HepG2 (cell line): ENCODE measurements around the gene KCNQ1OT1. TPM values are rescaled to one million over a fixed set of nuclear protein-coding genes. Genes with fewer than 3 reads are reported as not detected.
A peak's percentile ranks its signal among the peaks of the same experiment; 100 is the strongest.

Experiments used
- ARID4A ChIP-seq: sonication (generic); formaldehyde crosslinking; IDR thresholded peaks from 2 replicates; pipeline ENCODE4 v1.5.0; 2020; ENCODE audit warnings: mild to moderate bottlenecking, missing genetic modification reagents, borderline replicate concordance
- DPF2 ChIP-seq: sonication (generic); formaldehyde crosslinking; IDR thresholded peaks from 2 replicates; pipeline ENCODE4 v1.4.0; 2020; ENCODE audit warnings: mild to moderate bottlenecking, low read depth, missing genetic modification reagents, borderline replicate concordance
- ELF4 ChIP-seq: sonication (generic); formaldehyde crosslinking; IDR thresholded peaks from 2 replicates; pipeline ENCODE4 v1.5.0; 2020; ENCODE audit warnings: missing genetic modification reagents, mild to moderate bottlenecking, moderate library complexity, borderline replicate concordance
- GMEB2 ChIP-seq: IDR thresholded peaks from 2 replicates; pipeline ENCODE4 v1.6.1; 2016; ENCODE audit warnings: missing biosample characterization, missing genetic modification reagents, low read depth
- HNF4A ChIP-seq: sonication (generic); formaldehyde crosslinking; IDR thresholded peaks from 2 replicates; pipeline ENCODE4 v1.4.0; 2020; ENCODE audit warnings: missing genetic modification reagents
- KAT2B ChIP-seq: fragments of 150-350 bp; IDR thresholded peaks from 2 replicates; pipeline ENCODE4 v1.6.1; 2014; ENCODE audit warnings: low read depth, low read length, borderline replicate concordance
- MAFF ChIP-seq: IDR thresholded peaks from 2 replicates; pipeline ENCODE4 v1.6.1; 2011; ENCODE audit warnings: low read depth, low read length, improper control_type of control experiment
- MTA1 ChIP-seq: sonication (generic); formaldehyde crosslinking; IDR thresholded peaks from 2 replicates; pipeline ENCODE4 v1.4.0; 2020; ENCODE audit warnings: missing genetic modification reagents, mild to moderate bottlenecking, borderline replicate concordance
- RFXANK ChIP-seq: IDR thresholded peaks from 2 replicates; pipeline ENCODE4 v1.6.1; 2016
- SYNCRIP ChIP-seq: fragments of 200-400 bp; formaldehyde crosslinking; IDR thresholded peaks from 2 replicates; pipeline ENCODE4 v1.6.1; 2018; ENCODE audit warnings: mild to moderate bottlenecking, low read depth, low read length; ENCODE audit not compliant: insufficient read depth
- THYN1 ChIP-seq: sonication (generic); formaldehyde crosslinking; IDR thresholded peaks from 2 replicates; pipeline ENCODE4 v1.8.1; 2023; ENCODE audit warnings: low read depth, mild to moderate bottlenecking, moderate library complexity, missing genetic modification reagents, borderline replicate concordance
- TRIM22 ChIP-seq: fragments of 450-650 bp; IDR thresholded peaks from 2 replicates; pipeline ENCODE4 v1.6.1; 2017
- ZNF337 ChIP-seq: sonication (generic); formaldehyde crosslinking; IDR thresholded peaks from 2 replicates; pipeline ENCODE4 v1.5.1; 2020; ENCODE audit warnings: missing genetic modification reagents, low read depth, mild to moderate bottlenecking, borderline replicate concordance
- ZNF513 ChIP-seq: sonication (generic); formaldehyde crosslinking; conservative IDR thresholded peaks from 2 replicates; pipeline ENCODE4 v1.5.0; 2020; ENCODE audit warnings: missing genetic modification reagents
- ZSCAN31 ChIP-seq: sonication (generic); formaldehyde crosslinking; IDR thresholded peaks from 2 replicates; pipeline ENCODE4 v1.5.0; 2020; ENCODE audit warnings: low read depth, mild to moderate bottlenecking, missing genetic modification reagents
- polyA plus RNA-seq, 8 experiments: library from polyadenylated mRNA; depleted of rRNA in 3 of 8; stranded (reverse) in 7 of 8; unstranded in 1 of 8; fragments of >200 nt; fragmentation: Illumina TruSeq in 4 of 8; extraction: Trizol in 4 of 8; gene quantifications; 2 replicates each; pipeline versions ENCODE4 v1.2.1 to v1.2.3, GENCODE V29; 2011 to 2016; ENCODE audit warnings: low read depth in 4 of 8, missing spikeins in 1 of 8, mixed read lengths in 1 of 8; ENCODE audit not compliant: insufficient read depth in 1 of 8
- total RNA-seq, 5 experiments: library from RNA; depleted of rRNA; stranded (reverse); fragments of >200 nt; fragmentation: Illumina TruSeq; extraction: Trizol; gene quantifications; 2 replicates each; pipeline ENCODE4 v1.2.3, GENCODE V29; 2016; ENCODE audit warnings: low read depth in 1 of 5
- TF ChIP-seq, protein P1 (sequence below): sonication (generic); formaldehyde crosslinking; IDR thresholded peaks from 2 replicates; pipeline ENCODE4 v1.8.0; 2022; ENCODE audit warnings: mild to moderate bottlenecking, missing genetic modification reagents, moderate library complexity
- TF ChIP-seq, protein P2 (sequence below): sonication (generic); formaldehyde crosslinking; IDR thresholded peaks from 2 replicates; pipeline ENCODE4 v1.9.0; 2022; ENCODE audit warnings: missing genetic modification reagents, mild to moderate bottlenecking, borderline replicate concordance

The KCNQ1OT1 gene
- total and polyA plus RNA-seq, 2 of the 13 experiments (the other 11 are each of a cell fraction or from before 2014, with no cell fraction given): 1.3 to 18.9 TPM

DNA sequence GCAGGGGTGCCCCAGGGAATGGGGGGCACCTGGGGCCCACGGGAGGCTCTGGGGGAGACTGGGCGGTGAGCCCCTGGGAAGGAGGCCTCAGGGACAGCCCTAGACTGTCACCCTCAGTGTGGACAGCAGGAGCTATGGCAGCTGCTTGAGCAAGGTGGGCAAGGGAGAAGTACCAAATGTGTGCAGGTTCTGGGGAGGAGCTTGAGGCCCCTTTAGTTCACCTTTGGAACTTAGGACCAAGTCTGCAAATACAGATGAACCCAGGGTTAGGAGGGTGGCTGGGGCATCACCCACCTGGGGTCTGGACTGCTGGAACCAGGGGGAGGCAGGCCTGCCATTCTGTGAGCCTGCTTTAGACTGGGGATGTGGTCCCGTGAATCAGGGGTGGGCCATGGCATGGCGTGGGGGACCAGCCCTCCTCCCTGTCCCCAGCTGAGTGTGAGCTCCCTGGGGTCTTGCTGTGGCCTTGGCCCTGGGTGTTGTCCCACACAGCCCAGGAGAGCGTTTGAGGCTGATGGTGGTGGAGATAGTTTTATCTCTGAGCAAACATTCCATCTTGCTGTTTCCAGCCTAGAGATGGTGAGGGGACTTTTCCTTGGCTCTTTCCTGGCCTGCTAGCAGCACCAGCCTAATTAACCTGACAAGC lies 132.6 kb downstream of the KCNQ1OT1 start (continued):
- TF ChIP-seq, protein P1, sequence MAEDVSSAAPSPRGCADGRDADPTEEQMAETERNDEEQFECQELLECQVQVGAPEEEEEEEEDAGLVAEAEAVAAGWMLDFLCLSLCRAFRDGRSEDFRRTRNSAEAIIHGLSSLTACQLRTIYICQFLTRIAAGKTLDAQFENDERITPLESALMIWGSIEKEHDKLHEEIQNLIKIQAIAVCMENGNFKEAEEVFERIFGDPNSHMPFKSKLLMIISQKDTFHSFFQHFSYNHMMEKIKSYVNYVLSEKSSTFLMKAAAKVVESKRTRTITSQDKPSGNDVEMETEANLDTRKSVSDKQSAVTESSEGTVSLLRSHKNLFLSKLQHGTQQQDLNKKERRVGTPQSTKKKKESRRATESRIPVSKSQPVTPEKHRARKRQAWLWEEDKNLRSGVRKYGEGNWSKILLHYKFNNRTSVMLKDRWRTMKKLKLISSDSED (CRISPR knock-in tag): no peak
- TF ChIP-seq MTA1 (CRISPR knock-in tag) (peak; percentile 31; the same call in 1 of the 2 replicates), THYN1 (no peak), SYNCRIP (no peak), MAFF (no peak), ZSCAN31 (0 out of 2 replicates have a peak, but pooled peaks have one; percentile 19), TRIM22 (no peak), ELF4 (CRISPR knock-in tag) (no peak), HNF4A (CRISPR knock-in tag) (peak; percentile 77), RFXANK (no peak), ARID4A (CRISPR knock-in tag) (no peak; the same call in 1 of the 2 replicates), ZNF337 (CRISPR knock-in tag) (no peak), DPF2 (CRISPR knock-in tag) (0 out of 2 replicates have a peak, but pooled peaks have one; percentile 35), GMEB2 (CRISPR knock-in tag) (no peak), ZNF513 (CRISPR knock-in tag) (no peak), KAT2B (no peak)
- TF ChIP-seq, protein P2, sequence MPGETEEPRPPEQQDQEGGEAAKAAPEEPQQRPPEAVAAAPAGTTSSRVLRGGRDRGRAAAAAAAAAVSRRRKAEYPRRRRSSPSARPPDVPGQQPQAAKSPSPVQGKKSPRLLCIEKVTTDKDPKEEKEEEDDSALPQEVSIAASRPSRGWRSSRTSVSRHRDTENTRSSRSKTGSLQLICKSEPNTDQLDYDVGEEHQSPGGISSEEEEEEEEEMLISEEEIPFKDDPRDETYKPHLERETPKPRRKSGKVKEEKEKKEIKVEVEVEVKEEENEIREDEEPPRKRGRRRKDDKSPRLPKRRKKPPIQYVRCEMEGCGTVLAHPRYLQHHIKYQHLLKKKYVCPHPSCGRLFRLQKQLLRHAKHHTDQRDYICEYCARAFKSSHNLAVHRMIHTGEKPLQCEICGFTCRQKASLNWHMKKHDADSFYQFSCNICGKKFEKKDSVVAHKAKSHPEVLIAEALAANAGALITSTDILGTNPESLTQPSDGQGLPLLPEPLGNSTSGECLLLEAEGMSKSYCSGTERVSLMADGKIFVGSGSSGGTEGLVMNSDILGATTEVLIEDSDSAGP (CRISPR knock-in tag): peak; percentile 66
